ENCODE measurements around the gene CAPN3.
"Not testable (repeated sequence)": the region's sequence is repeated elsewhere in the genome, so short reads cannot be mapped to it uniquely, and the experiment has no call there.

CAPN3 gene

GRCh38 chr15:42359249-42359648 is at the start of gene CAPN3:
CAPN3 (plus strand) TSS chr15:42359501; CDS start chr15:42359806, 305 bp downstream.
- DNase-seq = no peak

DNA sequence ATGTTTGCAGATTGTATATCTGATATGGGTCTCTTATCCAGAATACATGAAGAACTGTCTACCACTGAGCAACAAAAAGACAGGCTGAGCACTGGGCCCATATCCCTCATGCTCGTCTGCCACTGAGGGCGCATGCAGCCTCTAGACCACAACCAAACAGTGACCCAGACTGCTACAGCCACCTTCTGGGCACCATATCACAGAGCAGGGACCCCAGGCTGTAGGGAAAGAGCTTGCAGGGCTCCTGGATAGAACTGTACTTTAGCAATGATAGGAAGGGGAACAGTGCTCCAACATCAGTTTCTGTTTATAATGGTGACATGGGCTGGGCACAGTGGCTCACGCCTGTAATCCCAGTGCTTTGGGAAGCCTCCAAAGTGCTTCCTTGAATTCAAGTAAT is 45.8 kb upstream of the CAPN3 start:
- no peak for DNase-seq

DNA sequence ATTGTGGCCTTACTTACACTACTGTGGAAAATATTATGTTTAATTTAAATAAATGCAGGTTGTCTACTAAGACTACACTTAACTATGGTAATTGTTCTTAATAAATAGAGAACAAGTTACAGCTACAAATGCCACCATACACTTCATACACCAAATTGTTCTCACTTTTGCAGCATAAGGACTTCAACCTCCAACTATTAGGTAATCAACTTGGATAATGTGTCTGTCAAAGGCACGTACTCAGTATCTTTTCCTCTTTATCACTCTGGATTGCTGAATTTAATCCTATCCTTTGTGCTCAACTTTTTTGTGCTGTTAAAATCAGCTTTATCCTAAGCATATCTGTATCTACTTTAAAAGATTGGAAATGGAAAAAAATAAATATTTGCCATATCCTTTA is 44.5 kb upstream of the CAPN3 start:
- DNase-seq = no peak

- no peak for DNase-seq
Measured at GRCh38 chr15:42315521-42315920, 43.8 kb upstream of the CAPN3 start.

DNA sequence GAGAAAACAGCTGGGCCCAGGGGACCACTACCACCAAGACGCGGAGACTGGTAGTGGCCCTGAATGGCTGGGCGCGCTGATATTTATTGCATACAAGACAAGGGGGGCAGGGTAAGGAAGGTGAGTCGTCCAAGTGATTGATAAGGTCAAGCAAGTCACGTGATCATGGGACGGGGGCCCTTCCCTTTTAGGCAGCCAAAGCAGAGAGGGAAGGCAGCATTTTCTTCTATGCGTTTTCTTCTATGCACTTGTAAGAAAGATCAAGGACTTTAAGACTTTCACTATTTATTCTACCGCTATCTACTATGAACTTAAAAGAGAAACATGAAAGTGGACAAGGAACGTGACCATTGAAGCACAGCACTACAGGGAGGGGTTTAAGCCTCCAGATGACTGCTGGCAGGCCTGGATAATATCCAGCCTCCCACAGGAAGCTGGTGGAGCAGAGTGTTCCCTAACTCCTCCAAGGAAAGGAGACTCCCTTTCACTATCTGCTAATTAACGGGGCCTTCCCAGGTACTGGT is 43.0 kb upstream of the CAPN3 start:
- not testable (repeated sequence) for DNase-seq

DNA sequence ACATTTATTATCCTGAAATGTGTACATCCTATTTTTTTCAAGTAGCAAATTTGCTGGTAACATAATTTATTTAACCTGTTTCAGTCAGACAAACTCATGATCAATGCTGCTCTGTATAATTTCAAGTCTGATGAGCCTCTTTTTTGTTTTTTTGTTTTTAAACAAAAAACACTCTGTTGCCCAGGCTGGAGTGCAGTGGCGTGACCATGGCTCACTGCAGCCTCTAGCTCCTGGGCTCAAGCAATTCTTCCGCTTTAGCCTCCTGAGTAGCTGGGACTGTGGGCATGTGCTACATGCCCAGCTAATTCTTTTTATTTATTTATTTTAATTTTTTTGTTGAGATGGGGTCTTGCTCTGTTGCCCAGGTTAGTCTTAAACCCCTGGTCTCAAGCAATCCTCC is 40.1 kb upstream of the CAPN3 start:
- no peak for DNase-seq

DNA sequence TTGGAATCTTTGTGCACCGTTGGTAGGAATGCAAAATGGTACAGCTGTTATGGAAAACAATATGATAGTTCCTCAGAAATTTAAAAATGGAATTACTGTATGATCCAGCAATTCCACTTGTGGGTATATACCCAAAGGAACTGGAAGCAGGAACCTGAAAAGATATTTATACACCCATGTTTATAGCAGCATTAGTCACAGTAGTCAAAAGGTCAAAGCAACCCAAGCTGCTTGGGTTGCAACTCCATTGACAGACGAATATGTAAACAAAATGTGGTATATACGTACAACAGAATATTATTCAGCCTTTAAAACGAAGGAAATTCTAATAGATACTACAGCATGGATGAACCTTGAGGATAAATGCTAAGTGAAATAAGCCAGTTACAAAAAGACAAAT is 35.0 kb upstream of the CAPN3 start:
- DNase-seq = no peak

GRCh38 chr15:42329161-42329560 is 30.1 kb upstream of the CAPN3 start:
- no peak for DNase-seq

DNA sequence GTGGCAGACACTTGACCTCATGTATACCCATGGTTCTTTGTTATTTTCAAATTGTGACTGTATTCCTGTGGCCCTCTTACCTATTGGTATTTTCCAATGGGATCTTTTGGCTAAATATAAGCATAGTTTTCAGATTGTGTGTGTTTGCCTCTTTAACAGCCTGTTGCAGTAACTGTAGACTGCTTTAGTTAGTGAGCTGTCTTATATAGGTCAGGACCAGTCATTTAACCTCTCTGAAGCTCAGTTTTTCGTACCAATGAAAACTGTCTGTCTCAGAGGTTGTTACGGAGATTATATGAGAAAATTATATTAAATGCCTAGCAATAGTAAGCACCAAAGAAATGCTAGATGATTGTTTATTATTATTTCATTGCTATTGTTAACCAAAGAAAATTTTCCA is 29.3 kb upstream of the CAPN3 start:
- no peak for DNase-seq

- no peak for DNase-seq
Measured at GRCh38 chr15:42331235-42331634, 28.1 kb upstream of the CAPN3 start.

DNA sequence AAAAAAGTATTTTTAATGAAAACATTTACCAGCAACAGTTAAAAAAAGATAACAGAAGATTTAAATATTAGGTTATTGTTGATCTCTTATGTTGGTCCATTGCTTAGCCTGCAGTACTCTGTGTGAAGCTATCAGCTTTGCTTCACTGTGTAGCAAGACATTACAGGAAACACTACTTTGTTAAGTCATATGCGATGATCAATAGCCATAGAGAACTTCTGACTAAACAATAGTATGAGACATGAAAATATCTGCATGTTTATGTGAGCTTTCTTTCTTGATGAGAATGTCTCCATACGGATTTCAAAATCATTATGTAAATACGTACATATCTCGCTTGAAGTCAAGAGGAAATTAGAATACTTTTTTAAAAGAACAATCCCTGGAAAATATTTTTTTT is 27.0 kb upstream of the CAPN3 start:
- no peak for DNase-seq

GRCh38 chr15:42335074-42335473 is 24.2 kb upstream of the CAPN3 start:
- DNase-seq = no peak

DNA sequence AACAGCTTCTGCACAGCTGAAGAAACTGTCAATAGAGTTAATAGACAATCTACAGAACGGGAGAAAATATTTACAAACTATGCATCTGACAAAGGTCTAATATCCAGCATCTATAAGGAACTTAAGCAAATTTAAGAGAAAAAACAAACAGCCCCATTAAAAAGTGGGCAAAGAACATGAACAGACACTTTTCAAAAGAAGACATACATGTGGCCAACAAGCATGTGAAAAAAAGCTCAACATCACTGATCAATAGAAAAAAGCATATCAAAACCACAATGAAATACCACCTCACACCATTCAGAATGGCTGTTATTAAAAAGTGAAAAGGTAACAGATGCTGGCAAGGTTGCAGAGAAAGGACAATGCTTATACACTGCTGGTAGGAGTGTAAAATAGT is 22.7 kb upstream of the CAPN3 start:
- DNase-seq = not testable (repeated sequence)

DNA sequence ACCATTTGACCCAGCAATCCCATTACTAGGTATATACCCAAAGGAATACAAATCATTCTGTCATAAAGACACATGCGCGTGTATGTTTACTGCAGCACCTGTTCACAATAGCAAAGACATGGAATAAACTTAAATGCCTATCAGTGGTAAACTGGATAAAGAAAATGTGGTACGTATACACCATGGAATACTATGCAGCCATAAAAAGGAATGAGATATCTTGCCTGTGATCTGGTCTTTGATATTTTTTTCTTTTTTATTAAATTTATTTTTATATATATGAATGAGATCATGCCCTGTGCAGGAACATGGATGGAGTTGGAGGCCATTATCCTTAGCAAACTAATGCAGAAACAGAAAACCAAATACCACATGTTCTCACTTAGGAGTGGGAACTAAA is 22.2 kb upstream of the CAPN3 start:
- DNase-seq = not testable (repeated sequence)

DNA sequence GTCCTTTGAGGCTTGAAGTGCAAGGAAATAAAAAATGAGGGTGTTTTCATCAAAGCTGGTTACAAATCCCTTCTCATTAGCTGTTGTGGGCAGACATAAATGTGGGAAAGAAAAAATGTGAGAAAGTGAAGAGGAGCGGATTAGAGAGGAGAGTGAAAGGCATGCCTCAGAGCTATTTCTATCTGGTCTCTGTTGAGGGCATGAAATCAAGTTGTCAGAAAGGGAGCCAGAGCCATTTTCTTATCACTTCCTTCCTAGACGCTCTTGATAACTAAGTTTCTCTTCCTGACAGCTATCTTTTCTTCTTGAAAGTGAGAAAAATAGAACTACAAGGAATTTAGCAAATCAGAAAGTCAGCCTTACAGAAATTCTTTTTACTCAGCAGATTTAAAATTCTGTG is 20.8 kb upstream of the CAPN3 start:
- DNase-seq = no peak

DNA sequence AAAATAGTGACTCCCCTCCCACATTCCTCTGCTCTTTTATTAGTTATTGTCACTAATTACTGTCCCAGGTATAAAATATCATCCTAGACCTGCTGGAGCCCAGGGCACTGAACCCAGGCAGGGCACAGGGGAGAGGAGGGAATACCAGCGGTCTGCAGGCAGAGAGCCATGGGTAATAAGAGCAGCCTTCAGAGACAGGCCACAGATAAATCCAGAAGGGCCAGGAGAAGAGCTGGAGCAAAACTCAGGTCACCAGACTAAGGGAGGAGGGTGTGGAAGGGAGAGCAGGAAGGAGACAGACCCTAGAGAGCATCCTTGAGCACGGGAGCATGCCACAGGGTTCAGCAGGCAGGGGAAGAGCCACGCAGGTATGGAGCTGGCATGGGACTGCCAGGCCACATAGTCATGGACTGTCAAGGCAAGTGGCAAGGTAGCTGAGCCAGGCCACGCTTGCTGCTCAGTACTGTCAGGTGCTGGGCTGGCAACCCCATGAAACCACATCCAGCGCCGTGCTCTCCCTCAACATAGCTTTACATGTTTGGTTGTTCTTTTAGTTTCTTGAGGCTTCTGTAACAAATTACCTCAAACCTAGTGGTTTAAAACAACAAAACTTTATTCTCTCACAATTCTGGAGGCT is 15.6 kb upstream of the CAPN3 start:
- DNase-seq = no peak

- DNase-seq = no peak
Measured at GRCh38 chr15:42344763-42345162, 14.5 kb upstream of the CAPN3 start.

GRCh38 chr15:42345504-42345903 is 13.8 kb upstream of the CAPN3 start:
- DNase-seq = no peak

DNA sequence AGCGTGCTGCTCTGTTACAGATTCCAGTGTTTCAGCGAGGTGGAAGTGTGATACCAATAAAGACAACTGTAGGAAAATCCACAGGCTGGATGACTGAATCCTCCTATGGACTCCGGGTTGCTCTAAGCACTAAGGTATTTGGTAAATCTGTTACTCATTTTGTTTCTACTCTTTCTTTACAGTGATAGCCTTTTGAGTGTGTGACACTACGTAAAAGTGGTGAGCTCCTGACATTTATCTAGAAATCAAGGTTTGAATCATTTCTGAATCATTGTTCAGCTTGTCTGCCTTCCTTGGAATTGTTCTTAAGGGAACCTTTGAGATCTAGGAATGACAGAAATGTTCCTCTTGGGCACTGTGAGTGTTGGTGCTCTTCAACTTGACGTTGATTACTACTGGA is 11.2 kb upstream of the CAPN3 start:
- no peak for DNase-seq

DNA sequence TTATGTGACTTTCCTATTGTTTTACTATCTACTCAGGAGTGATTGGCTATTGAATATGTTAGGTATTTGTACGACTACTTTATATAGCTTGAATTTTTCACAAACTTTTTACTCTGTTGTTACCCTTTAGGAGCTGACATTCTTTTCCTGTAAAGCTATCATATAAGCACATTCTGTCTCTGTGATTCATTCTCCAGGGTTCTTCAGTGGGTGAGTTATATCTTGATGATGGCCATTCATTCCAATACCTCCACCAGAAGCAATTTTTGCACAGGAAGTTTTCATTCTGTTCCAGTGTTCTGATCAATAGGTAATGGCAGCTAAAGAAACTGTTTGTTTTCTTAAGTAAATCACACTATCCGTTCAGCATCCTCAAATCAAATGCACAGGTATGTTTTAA is 10.1 kb upstream of the CAPN3 start:
- DNase-seq = no peak

- no peak for DNase-seq
Measured at GRCh38 chr15:42352401-42352800, 6.9 kb upstream of the CAPN3 start.

GRCh38 chr15:42353061-42353460 is 6.2 kb upstream of the CAPN3 start:
- no peak for DNase-seq

DNA sequence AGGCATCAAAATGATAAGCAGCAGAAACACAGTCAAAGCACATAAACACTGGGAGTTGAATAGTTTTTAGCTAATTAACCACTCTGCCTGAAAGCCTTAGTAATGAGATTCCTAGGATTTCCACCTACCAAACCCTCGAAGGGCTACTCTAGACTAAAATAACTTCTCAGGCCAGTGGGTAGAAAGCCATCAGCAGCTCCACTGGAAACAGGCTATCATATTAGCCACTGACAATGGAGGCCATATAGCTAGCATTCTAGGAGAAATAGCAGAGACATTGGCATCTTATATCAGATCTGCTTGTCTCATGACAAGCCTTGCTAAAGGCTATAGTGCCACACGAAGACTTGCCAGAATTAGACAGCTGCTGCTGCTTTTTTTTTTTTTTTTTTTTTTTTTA is 4.5 kb upstream of the CAPN3 start:
- DNase-seq = no peak

DNA sequence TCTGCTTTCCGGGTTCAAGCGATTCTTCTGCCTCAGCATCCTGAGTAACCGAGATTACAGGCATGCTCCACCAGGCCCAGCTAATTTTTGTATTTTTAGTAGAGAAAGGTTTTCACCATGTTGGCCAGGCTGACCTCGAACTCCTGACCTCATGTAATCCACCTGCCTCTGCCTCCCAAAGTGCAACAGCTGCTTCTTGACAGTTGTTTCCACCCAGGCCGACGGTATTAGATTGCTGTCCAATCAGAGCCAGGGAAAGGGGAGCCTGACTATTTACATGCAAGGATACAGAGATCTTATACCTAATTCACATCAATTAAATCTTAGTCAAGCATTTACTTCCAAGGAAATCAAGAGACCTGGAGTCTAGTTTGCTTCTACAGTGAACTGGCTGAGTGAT is 4.0 kb upstream of the CAPN3 start:
- DNase-seq = no peak

DNA sequence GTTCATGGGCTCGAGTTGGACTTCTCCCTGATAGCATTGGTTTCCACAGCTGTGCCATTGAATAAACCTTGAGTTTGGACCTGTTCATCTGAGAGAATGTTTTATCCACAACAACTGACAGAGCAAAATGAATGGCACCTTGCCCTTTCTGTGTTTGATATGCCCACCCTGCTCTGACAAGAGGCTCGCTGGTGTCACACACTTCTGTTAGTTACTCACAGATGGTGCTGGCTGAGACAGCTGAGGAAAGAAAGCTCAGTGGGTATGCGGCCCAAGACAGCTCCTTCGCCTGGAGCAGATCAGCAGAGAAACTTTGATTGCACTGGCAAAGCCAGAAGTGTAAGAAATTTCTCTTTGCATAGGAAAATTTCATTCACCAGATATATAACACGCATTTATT is 2.5 kb upstream of the CAPN3 start:
- DNase-seq = no peak
